Panc1 (cell line): ENCODE measurements around the gene ABCB8. TPM values are rescaled to one million over a fixed set of nuclear protein-coding genes. Genes with fewer than 3 reads are reported as not detected.
"Not testable (repeated sequence)": the region's sequence is repeated elsewhere in the genome, so short reads cannot be mapped to it uniquely, and the experiment has no call there.

Experiments used
- ATAC-seq: fragments of 200-7000 bp; cut with Tn5 transposase; 2 replicates; pipeline ENCODE4 v1.9.1; 2020; ENCODE audit warnings: mild to moderate bottlenecking, moderate library complexity
- BruUV-seq: library from RNA; stranded (reverse); fragments of 400-500 nt; replicated peaks from 2 replicates; lab custom pipeline; 2021; lab: Mats Ljungman, UMichigan
- CTCF ChIA-PET: fragments of 300-600 bp; sonication (Branson Sonifier 250); formaldehyde crosslinking; loops from one replicate; lab custom pipeline; 2022; ENCODE audit warnings: antibody characterized with exemption; lab: Charles Lee
- POLR2A ChIA-PET: fragments of 300-600 bp; sonication (Branson Sonifier 250); formaldehyde crosslinking; loops from one replicate; lab custom pipeline; 2022; ENCODE audit warnings: antibody characterized with exemption; lab: Charles Lee
- DNase-seq: peaks from one replicate; pipeline ENCODE4 v3.0.0-alpha.2; 2010; ENCODE audit warnings: low read depth, low spot score
- H3K27ac ChIP-seq: 2 replicates; pipeline ENCODE4 v1.5.1; 2011; ENCODE audit warnings: mild to moderate bottlenecking, low read length, inconsistent platforms
- H3K27me3 ChIP-seq: fragments of 200-500 bp; sonication (Bioruptor generic); 2 replicates; pipeline ENCODE4 v1.6.0; 2014; ENCODE audit warnings: low read length, inconsistent platforms; ENCODE audit not compliant: control insufficient read depth, insufficient read depth
- H3K36me3 ChIP-seq: fragments of 200-500 bp; sonication (Bioruptor generic); 2 replicates; pipeline ENCODE4 v1.5.1; 2014; ENCODE audit warnings: inconsistent platforms, mild to moderate bottlenecking, low read length, moderate library complexity; ENCODE audit not compliant: control insufficient read depth, insufficient read depth
- H3K4me1 ChIP-seq: 2 replicates; pipeline ENCODE4 v1.5.1; 2011; ENCODE audit warnings: inconsistent platforms, mild to moderate bottlenecking, low read length, moderate library complexity; ENCODE audit not compliant: control insufficient read depth, insufficient read depth
- H3K4me3 ChIP-seq, 2 experiments: 2 replicates each; pipeline ENCODE4 v1.5.1; 2011 to 2012; ENCODE audit warnings: low read depth in 2 of 2, low read length in 2 of 2, mild to moderate bottlenecking in 2 of 2, inconsistent platforms in 1 of 2, moderate library complexity in 1 of 2
- H3K9me3 ChIP-seq: fragments of 200-500 bp; sonication (Bioruptor generic); 2 replicates; pipeline ENCODE4 v1.5.1; 2014; ENCODE audit warnings: low read depth, mild to moderate bottlenecking, inconsistent platforms, low read length, moderate library complexity; ENCODE audit not compliant: control insufficient read depth, insufficient read depth
- POLR2AphosphoS5 ChIP-seq: IDR thresholded peaks from 2 replicates; pipeline ENCODE4 v1.6.1; 2012; ENCODE audit warnings: mild to moderate bottlenecking, low read depth, low read length, moderate library complexity
- SIN3A ChIP-seq: IDR thresholded peaks from 2 replicates; pipeline ENCODE4 v1.6.1; 2012; ENCODE audit warnings: low read depth, mild to moderate bottlenecking, low read length, moderate library complexity, borderline replicate concordance; ENCODE audit not compliant: insufficient read depth
- TCF7L2 ChIP-seq: IDR thresholded peaks from 2 replicates; pipeline ENCODE4 v1.6.1; 2011; ENCODE audit warnings: mild to moderate bottlenecking, low read depth, low read length, inconsistent platforms
- in situ Hi-C: cut with HindIII; loops from 2 replicates; pipeline ENCODE4 v1.10.0; 2016; ENCODE audit warnings: low sequenced_read_pairs, low pct_unique_long_range_greater_than_20kb
- intact Hi-C: fragments of 100-400 bp; cut with micrococcal nuclease; formaldehyde crosslinking; loops from one replicate; pipeline ENCODE4 v1.10.0; 2022; ENCODE audit not compliant: unreplicated experiment
- total RNA-seq: library from RNA; stranded (reverse); gene quantifications from one replicate; pipeline ENCODE4 v1.2.1, GENCODE V29; 2021; ENCODE audit not compliant: unreplicated experiment
- TF ChIP-seq, protein P1 (sequence below): fragments of 450-650 bp; IDR thresholded peaks from 2 replicates; pipeline ENCODE4 v1.5.1; 2017; ENCODE audit warnings: mild to moderate bottlenecking
- TF ChIP-seq, protein P2 (sequence below), 2 experiments: IDR thresholded peaks; 2 replicates each; pipeline ENCODE4 v1.6.1; 2011 to 2012; ENCODE audit warnings: low read depth in 2 of 2, control low read depth in 1 of 2, low read length in 1 of 2, mild to moderate bottlenecking in 1 of 2, moderate library complexity in 1 of 2; ENCODE audit not compliant: insufficient read depth in 1 of 2

Gene ABCB8
- total RNA-seq, 1 experiment from 2014 or later: 49.8 TPM

DNA sequence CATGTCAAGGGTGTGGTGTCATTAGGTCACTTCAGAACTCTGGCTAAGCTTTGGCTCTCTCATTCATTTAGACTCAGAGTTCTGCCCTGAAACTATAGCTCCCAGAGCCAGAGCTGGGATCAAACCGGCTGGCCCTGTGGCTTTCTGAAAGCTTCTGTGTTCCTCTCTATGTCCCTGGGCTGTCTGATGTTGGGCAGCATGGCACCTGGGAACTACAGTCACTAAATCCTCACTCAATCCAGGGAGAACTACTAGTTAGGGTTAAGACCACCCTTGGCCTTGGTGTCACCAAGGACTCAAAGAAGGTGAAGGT is 17.2 kb upstream of the ABCB8 start:
- CTCF ChIA-PET: interaction anchor here (0.9 to 2.4 kb wide), 3 partner anchors 8 to 46 kb away, joined by 3 to 11 read pairs (median 5); no protein-coding TSS in a partner anchor
- no peak for TF ChIP-seq TCF7L2
- TF ChIP-seq, protein P1, sequence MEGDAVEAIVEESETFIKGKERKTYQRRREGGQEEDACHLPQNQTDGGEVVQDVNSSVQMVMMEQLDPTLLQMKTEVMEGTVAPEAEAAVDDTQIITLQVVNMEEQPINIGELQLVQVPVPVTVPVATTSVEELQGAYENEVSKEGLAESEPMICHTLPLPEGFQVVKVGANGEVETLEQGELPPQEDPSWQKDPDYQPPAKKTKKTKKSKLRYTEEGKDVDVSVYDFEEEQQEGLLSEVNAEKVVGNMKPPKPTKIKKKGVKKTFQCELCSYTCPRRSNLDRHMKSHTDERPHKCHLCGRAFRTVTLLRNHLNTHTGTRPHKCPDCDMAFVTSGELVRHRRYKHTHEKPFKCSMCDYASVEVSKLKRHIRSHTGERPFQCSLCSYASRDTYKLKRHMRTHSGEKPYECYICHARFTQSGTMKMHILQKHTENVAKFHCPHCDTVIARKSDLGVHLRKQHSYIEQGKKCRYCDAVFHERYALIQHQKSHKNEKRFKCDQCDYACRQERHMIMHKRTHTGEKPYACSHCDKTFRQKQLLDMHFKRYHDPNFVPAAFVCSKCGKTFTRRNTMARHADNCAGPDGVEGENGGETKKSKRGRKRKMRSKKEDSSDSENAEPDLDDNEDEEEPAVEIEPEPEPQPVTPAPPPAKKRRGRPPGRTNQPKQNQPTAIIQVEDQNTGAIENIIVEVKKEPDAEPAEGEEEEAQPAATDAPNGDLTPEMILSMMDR: no peak
- TF ChIP-seq, protein P2, sequence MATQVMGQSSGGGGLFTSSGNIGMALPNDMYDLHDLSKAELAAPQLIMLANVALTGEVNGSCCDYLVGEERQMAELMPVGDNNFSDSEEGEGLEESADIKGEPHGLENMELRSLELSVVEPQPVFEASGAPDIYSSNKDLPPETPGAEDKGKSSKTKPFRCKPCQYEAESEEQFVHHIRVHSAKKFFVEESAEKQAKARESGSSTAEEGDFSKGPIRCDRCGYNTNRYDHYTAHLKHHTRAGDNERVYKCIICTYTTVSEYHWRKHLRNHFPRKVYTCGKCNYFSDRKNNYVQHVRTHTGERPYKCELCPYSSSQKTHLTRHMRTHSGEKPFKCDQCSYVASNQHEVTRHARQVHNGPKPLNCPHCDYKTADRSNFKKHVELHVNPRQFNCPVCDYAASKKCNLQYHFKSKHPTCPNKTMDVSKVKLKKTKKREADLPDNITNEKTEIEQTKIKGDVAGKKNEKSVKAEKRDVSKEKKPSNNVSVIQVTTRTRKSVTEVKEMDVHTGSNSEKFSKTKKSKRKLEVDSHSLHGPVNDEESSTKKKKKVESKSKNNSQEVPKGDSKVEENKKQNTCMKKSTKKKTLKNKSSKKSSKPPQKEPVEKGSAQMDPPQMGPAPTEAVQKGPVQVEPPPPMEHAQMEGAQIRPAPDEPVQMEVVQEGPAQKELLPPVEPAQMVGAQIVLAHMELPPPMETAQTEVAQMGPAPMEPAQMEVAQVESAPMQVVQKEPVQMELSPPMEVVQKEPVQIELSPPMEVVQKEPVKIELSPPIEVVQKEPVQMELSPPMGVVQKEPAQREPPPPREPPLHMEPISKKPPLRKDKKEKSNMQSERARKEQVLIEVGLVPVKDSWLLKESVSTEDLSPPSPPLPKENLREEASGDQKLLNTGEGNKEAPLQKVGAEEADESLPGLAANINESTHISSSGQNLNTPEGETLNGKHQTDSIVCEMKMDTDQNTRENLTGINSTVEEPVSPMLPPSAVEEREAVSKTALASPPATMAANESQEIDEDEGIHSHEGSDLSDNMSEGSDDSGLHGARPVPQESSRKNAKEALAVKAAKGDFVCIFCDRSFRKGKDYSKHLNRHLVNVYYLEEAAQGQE (IDR thresholded peaks at IDR 0.05; ENCODE audit: insufficient read depth in 1 of 2, low read depth in 2 of 2, low read length in 1 of 2): no peak
- TF ChIP-seq SIN3A: no peak
- TF ChIP-seq POLR2AphosphoS5: no peak
- Histone ChIP-seq H3K36me3 (no peaks in the 10 kb centered on the region), H3K27me3 (no peaks in the 10 kb centered on the region), H3K4me1 (peaks cover 34% of the 10 kb centered on the region), H3K9me3 (no peaks in the 10 kb centered on the region), H3K27ac (peak overlapping the region; percentile 42), H3K4me3 (peak overlapping the region in 1 of 2 experiments; percentile 8; a peak in 1 of 4 replicates)
- DNase-seq: no peak
- no peak; the same call in 1 of the 2 replicates for ATAC-seq
- POLR2A ChIA-PET: no interaction called here
- intact Hi-C loops (no loop called here), in situ Hi-C loops (no loop called here)
- BruUV-seq: no TSS peak

DNA sequence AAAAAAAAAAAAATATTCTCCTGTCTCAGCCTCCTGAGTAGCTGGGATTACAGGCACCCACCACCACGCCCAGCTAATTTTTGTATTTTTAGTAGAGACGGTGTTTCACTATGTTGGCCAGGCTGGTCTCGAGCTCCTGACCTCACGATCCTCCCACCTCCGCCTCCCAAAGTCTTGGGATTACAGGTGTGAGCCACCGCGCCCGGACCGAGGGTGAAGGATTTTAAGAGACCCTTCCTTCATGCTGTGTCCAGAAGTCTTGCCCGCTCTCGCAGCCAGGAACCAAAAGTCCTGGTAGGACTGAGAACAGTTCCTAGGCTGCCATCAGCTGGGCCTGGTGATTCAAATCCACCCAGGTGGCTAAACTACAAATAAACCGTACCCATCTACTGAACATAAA is 16.6 kb upstream of the ABCB8 start:
- 0 out of 2 replicates have a peak overlapping the region, but pooled peaks have one; percentile 17 for H3K27ac ChIP-seq
- H3K9me3 ChIP-seq, H3K36me3 ChIP-seq, POLR2A ChIA-PET, CTCF ChIA-PET, DNase-seq, BruUV-seq, in situ Hi-C loops, H3K4me3 ChIP-seq, H3K27me3 ChIP-seq, ATAC-seq: not testable (repeated sequence)
- intact Hi-C loops: loop anchor here (2.0 kb wide), 1 partner anchor 99 kb away; no protein-coding TSS in a partner anchor
- H3K4me1 ChIP-seq: peaks cover 34% of the 10 kb centered on the region

GRCh38 chr7:151012031-151012692 is 16.1 kb upstream of the ABCB8 start:
- 0 out of 2 replicates have a peak overlapping the region, but pooled peaks have one; percentile 17 for H3K27ac ChIP-seq
- no peaks in the 10 kb centered on the region for H3K27me3 ChIP-seq
- POLR2A ChIA-PET: interaction anchor here (0.6 kb wide), 1 partner anchor 21 kb away, joined by 7 read pairs; no protein-coding TSS in a partner anchor
- ATAC-seq: no peak
- no peak for DNase-seq
- in situ Hi-C loops (no loop called here), intact Hi-C loops (loop anchor here (2.0 kb wide), 1 partner anchor 99 kb away; no protein-coding TSS in a partner anchor)
- H3K4me1 ChIP-seq: peaks cover 34% of the 10 kb centered on the region
- CTCF ChIA-PET: no interaction called here
- no TSS peak for BruUV-seq
- no peak for TF ChIP-seq SIN3A
- TF ChIP-seq, protein P2 (IDR thresholded peaks at IDR 0.05; ENCODE audit: insufficient read depth in 1 of 2, low read depth in 2 of 2, low read length in 1 of 2): no peak
- TF ChIP-seq POLR2AphosphoS5: no peak
- TF ChIP-seq, protein P1: no peak
- no peak for TF ChIP-seq TCF7L2
- no peaks in the 10 kb centered on the region for H3K36me3 ChIP-seq
- H3K4me3 ChIP-seq: no peak overlapping the region
- no peaks in the 10 kb centered on the region for H3K9me3 ChIP-seq
